NCI-H748 (cell line): ENCODE measurements around the gene CHD3.

ENCODE experiments used
- DNase-seq: peaks from one replicate; lab custom pipeline; 2025; ENCODE audit not compliant: unreplicated experiment; lab: John Stamatoyannopoulos, UW

Gene CHD3

GRCh38 chr17:7930841-7931631 lies 42.4 kb downstream of the CHD3 start:
- DNase-seq: peak; percentile 54

DNA sequence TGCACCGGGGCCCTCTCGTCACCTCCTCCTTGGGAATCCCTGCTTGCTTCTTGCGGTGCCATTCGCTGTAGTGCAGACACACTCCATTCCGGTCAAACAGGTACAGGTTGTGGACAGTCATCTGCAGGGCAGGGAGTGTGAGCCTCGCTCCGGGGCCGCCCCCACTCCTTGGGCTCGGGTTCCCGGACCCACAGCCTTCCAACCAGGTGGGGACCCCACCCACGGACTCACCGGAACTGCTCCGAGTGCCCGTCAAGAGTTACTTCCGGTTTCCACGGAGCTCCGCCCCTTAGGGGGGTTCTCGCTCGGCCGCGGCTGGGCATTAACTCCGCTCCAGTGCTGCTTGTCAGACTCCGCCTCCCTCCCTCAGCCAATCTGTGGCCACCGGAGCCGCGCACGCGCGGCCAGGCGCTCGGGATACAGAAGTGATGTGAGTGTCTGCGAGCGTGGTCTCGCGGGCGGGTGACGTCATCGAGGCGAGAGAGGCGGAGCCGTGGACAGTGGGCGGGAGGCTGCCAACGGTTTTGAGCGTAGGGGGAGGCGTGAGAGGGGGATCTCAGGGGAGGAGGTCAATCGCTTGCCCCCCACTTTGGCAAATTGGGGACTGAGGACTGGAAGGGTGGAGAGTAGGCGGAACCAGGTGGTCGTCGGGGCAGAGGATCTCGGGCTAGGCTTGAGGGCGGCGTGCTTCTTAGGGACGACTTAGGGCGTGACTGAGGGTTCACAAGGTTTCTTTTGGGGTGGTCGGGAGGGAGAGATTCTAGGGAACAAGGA lies 43.3 kb downstream of the CHD3 start, which contains the start of the genes CNTROB and TRAPPC1:
CNTROB (plus strand) TSS at position 498 of the 774 bp plus-strand sequence. CDS start 874 bp downstream, outside the sequence.
TRAPPC1 (minus strand) TSS at position 238 of the 774 bp plus-strand sequence; CDS start at position 121, 117 bp downstream.
- DNase-seq: peak; percentile 100

- DNase-seq: peak; percentile 56
These were observed 43.9 kb downstream of the CHD3 start for GRCh38 chr17:7932483-7932891.

GRCh38 chr17:7932949-7933348 lies 44.4 kb downstream of the CHD3 start:
- DNase-seq: peak; percentile 70

DNA sequence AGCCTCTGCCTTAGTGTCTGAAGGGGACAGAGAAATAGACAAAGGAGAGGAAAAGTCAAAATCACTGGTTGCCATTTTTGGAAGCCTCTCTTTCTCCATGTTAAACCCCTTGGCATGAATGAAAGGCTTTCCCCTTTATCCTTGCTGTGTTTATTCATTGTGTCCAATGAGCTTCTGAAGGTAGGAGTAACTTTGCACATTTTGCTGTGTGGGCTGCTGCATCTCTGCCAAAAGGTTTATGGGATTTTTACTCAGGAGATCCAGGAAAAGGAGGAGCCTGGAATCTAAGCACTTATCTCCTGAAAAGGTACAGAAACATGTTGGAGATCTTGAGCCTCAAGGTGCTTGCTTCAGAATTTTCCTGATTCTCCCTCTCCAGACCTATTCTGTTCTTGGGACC lies 47.3 kb downstream of the CHD3 start:
- DNase-seq: no peak

GRCh38 chr17:7940034-7940433 lies 51.4 kb downstream of the CHD3 start:
- DNase-seq: no peak

DNA sequence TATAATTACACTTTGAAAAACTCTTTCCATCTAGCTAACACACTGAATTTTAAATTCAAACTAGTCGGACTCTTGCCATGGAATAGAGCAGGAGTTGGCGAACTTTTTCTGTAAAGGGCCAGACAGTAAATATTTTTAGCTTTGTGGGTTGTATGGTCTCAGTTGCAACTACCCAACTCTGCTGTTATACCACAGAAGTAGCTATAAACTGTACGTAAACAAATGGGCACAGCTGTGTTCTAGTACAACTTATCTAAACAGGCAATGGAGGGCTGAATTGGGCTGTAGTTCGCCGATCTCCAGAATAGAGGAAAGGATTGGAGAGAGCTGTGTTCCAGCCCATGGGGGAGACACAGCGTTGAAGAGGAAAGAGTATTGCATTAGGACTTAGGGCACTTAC lies 52.2 kb downstream of the CHD3 start:
- DNase-seq: no peak

- DNase-seq: no peak
These were observed 54.7 kb downstream of the CHD3 start for GRCh38 chr17:7943291-7943690.

DNA sequence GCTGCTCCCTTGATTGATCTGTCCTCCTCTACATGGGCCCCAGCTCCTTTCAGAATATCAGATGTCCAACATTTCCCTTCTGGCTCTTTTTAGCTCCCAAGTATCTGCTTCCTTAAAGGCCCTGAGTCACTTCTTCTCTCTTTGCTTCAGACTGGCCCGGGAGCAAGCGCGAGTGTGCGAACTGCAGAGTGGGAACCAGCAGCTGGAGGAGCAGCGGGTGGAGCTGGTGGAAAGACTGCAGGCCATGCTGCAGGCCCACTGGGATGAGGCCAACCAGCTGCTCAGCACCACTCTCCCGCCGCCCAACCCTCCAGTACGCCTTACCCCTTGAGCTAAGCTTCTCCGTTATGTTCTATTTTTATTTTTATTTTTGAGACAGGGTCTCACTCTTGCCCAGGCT lies 55.7 kb downstream of the CHD3 start:
- DNase-seq: no peak

DNA sequence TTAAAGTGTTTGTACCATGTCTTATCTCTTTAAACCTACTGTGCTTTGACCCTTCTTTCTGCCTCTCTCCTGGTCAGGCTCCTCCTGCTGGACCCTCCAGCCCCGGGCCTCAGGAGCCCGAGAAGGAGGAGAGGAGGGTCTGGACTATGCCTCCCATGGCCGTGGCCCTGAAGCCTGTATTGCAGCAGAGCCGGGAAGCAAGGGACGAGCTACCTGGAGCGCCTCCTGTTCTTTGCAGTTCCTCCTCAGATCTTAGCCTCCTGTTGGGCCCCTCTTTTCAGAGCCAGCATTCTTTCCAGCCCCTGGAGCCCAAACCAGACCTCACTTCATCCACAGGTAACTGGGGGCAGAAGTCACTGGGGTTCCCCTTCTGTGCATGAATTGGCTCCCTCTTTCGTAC lies 57.1 kb downstream of the CHD3 start:
- DNase-seq: no peak

GRCh38 chr17:7946441-7946840 lies 57.9 kb downstream of the CHD3 start:
- DNase-seq: no peak

- DNase-seq: no peak
These were observed 59.1 kb downstream of the CHD3 start for GRCh38 chr17:7947651-7948050.

- no peak for DNase-seq
These were observed 62.0 kb downstream of the CHD3 start for GRCh38 chr17:7950578-7950977.

DNA sequence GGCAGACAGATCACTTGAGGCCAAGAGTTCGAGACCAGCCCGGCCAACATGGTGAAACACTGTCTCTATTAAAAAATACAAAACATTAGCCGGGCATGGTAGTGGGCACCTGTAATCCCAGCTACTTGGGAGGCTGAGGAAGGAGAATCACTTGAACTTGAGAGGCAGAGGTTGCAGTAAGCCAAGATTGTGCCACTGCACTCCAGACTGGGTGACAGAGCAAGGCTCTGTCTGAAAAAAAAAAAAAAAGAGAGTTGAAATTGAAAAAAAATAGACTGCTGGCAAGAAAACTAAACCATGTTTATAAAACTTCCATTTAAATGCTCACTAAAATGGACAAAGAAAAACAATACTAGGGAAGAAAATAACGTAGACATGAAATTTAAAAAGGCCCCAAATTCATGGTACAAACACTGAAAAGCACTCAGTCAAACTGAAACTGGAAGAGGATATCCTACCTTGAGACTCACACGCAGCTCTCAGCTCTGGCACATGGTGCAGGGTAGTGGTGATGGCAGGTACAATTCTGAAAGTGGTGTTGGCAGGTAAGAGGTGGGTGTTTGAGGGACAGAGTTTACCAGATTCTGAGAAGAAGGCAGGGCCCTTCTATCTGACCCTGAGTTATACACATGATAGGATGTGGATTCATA lies 62.7 kb downstream of the CHD3 start:
- DNase-seq: no peak

DNA sequence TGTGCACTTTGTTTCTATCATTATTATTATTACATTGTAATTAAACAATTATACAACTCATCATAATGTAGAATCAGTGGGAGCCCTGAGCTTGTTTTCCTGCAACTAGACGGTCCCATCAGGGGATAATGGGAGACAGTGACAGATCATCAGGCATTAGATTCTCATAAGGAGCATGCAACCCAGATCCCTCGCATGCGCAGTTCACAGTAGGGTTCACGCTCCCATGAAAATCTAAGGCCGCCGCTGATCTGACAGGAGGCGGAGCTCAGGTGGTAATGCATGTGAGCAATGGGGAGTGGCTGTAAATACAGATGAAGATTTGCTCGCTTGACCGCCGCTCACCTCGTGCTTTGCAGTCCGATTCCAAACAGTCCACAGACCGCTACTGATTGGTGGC lies 64.7 kb downstream of the CHD3 start:
- DNase-seq: peak; percentile 24

- no peak for DNase-seq
These were observed 67.0 kb downstream of the CHD3 start for GRCh38 chr17:7955414-7956227.

GRCh38 chr17:7956228-7956965 lies 67.8 kb downstream of the CHD3 start:
- DNase-seq: no peak

GRCh38 chr17:7959503-7960253 lies 71.1 kb downstream of the CHD3 start:
- DNase-seq: no peak

- no peak for DNase-seq
These were observed 72.8 kb downstream of the CHD3 start for GRCh38 chr17:7961421-7961820.
